Caki2 (cell line): ENCODE results near the gene AQP3. TPM values are rescaled to one million over a fixed set of nuclear protein-coding genes. Genes with fewer than 3 reads are reported as not detected.
"Not testable (repeated sequence)": the region's sequence is repeated elsewhere in the genome, so short reads cannot be mapped to it uniquely, and the experiment has no call there.

ENCODE experiments used
- DNase-seq: peaks from one replicate; pipeline ENCODE4 v3.0.0-alpha.2; 2015; ENCODE audit warnings: low read depth
- in situ Hi-C: cut with HindIII; loops from 2 replicates; pipeline ENCODE4 v1.10.0; 2016; ENCODE audit warnings: low sequenced_read_pairs, low pct_unique_long_range_greater_than_20kb, mixed read lengths
- total RNA-seq: library from RNA; depleted of rRNA; stranded (reverse); fragments of >200 nt; shearing (Covaris generic); gene quantifications from 2 replicates; pipeline ENCODE4 v1.2.3, GENCODE V29; 2014; ENCODE audit warnings: low replicate concordance; rRNA removed

The AQP3 gene
- total RNA-seq, result not detected in 2 replicates

- in situ Hi-C loops, result no loop called here
- DNase-seq, result peak; percentile 36
These were observed at the start of gene AQP3 for GRCh38 chr9:33446946-33447798. TSS of gene AQP3 (minus strand) at chr9:33447593. CDS start at chr9:33447530, 63 bp downstream.

GRCh38 chr9:33493819-33494218, 46.4 kb upstream of the AQP3 start:
- in situ Hi-C loops, result not testable (repeated sequence)

GRCh38 chr9:33489066-33489465, 41.7 kb upstream of the AQP3 start:
- DNase-seq, result no peak
- in situ Hi-C loops, result no loop called here

More at GRCh38 chr9:33493819-33494218, 46.4 kb upstream of the AQP3 start:
- DNase-seq, result not testable (repeated sequence)

- in situ Hi-C loops, DNase-seq: not testable (repeated sequence)
These were observed 37.9 kb upstream of the AQP3 start for GRCh38 chr9:33485312-33485711.

GRCh38 chr9:33480976-33481375, 33.6 kb upstream of the AQP3 start:
- in situ Hi-C loops, result no loop called here
- no peak for DNase-seq

- DNase-seq, result no peak
- in situ Hi-C loops, result no loop called here
These were observed 32.7 kb upstream of the AQP3 start for GRCh38 chr9:33480106-33480505.

- in situ Hi-C loops, result no loop called here
- no peak for DNase-seq
These were observed 29.1 kb upstream of the AQP3 start for GRCh38 chr9:33476503-33476902.

GRCh38 chr9:33475357-33475756, 28.0 kb upstream of the AQP3 start:
- in situ Hi-C loops, result no loop called here
- no peak for DNase-seq

- in situ Hi-C loops, result no loop called here
- DNase-seq, result peak; percentile 96
These were observed 26.4 kb upstream of the AQP3 start, which contains the start of gene NOL6 for GRCh38 chr9:33473643-33474352. TSS of gene NOL6 (minus strand) at chr9:33473924. CDS start at chr9:33473842, 82 bp downstream.

GRCh38 chr9:33472881-33473615, 25.7 kb upstream of the AQP3 start:
- in situ Hi-C loops, result no loop called here
- DNase-seq, result no peak

- in situ Hi-C loops, result no loop called here
- no peak for DNase-seq
These were observed 24.9 kb upstream of the AQP3 start for GRCh38 chr9:33472171-33472880.

GRCh38 chr9:33471361-33471760, 24.0 kb upstream of the AQP3 start:
- in situ Hi-C loops, result no loop called here
- no peak for DNase-seq

- DNase-seq, result no peak
- in situ Hi-C loops, result no loop called here
These were observed 22.5 kb upstream of the AQP3 start for GRCh38 chr9:33469891-33470290.

- no peak for DNase-seq
- in situ Hi-C loops, result no loop called here
These were observed 21.6 kb upstream of the AQP3 start for GRCh38 chr9:33468797-33469621.

GRCh38 chr9:33468215-33468730, 20.9 kb upstream of the AQP3 start:
- in situ Hi-C loops, result no loop called here
- DNase-seq, result no peak

GRCh38 chr9:33467526-33467925, 20.1 kb upstream of the AQP3 start:
- DNase-seq, result no peak
- in situ Hi-C loops, result no loop called here
